AG20443 (cell line): ENCODE data around the gene MAP7.
"Not testable (repeated sequence)": the region's sequence is repeated elsewhere in the genome, so short reads cannot be mapped to it uniquely, and the experiment has no call there.

Experiments
- DNase-seq: peaks from one replicate; pipeline ENCODE4 v3.0.0; 2012; ENCODE audit warnings: low spot score, mixed read lengths

MAP7 gene

DNA sequence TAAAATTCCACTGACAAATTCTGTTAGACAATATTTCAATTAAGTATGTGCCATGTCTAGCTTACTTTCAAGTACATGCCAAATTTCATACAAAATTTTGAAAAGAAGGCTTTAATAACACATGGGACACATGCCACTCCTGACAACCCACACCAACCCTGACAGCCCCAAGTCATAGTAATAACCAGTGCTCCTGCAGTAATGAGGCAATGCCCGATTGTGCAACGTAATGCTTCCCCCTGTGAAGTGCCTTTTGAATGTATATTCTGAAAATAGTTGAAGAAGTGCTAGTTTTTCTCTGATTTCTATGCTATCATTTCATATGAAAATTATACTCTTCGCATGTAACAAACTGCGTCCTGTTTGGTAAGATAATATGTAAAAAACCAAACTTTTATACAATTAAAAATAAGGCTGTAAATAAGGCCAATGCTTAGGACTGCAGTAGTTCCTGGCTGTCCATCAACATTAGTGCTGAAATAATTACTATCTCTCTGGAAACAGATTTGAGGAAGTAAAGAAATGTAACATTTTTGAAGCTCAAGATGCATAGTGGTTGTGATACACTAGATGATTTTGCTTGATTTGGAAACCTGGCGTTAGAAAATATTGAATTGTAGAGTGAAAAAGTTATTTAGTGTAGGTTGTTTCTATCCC, 134.7 kb downstream of the MAP7 start:
- DNase-seq, result no peak

DNA sequence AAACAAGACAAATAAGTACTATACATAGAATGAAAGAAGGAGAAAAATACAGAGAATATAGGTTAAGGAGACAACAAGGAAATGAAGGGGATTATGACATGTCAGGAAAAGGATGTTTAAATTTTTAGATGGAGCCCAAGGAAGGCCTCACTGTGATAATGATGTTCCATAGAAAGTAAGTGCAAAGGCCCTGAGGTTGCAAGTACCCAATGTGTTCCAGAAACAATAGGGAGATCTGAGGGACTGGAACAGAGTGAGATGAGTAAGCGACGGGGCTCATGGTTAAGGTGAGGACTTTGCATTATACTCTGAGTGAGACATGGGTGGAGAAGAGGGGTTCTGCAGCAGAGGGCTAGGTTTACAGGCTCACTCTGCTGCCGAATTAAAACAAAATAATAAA, 137.8 kb downstream of the MAP7 start:
- no peak for DNase-seq

DNA sequence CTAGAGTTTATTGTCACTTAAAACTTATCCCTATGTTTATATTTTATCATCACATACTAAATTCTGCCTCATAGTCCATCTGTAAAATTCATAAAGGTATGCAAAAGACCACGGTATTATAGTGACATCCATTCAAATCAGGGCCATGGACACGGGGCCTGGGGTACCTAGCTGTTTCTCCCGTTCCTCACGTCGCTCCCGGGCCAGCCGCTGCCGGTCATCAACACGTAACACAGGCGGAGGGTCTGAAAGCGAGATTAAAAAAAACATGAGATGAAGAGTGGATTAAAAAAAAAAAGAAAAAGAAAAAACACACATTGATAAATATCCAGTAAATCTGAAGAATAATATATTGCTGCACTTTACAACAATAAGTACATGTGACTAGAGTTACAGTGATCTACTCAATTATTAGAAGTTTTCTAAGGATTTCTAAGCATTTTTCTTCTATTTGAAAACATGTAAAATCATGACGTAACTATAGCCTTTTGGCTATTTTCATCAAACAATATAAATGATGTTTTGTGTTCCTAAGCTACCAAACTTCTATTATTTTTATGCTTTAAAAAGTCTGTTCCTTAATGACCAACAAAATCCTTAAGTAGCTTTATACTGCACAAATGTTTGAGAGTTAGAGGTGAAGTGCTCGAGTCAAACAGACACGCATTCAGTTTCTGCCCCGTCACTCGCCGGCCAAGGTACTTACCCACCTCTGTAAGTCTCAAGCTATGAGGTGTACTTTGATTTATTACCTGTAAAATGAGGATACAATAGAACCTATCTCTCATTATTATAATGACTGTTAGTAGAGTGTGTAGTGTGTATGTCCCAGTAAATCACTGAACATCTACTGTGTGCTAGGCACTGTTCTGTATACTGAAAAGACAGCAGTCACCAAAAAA, 138.5 kb downstream of the MAP7 start:
- DNase-seq, result no peak

DNA sequence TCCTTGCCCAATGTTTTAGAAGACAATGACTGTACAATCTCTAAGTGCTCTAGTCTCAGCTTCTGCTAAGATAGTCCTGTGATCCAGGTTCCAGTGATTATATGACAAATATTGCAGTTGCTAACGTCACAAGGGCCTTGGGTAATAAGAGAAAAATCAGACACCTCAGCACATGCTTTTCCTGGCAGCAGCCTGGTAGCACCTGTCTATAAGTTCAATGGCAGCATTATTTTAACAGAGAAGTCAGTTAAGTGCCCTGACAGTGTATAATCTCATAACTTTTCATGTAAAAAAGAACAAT, 139.2 kb downstream of the MAP7 start:
- no peak for DNase-seq

DNA sequence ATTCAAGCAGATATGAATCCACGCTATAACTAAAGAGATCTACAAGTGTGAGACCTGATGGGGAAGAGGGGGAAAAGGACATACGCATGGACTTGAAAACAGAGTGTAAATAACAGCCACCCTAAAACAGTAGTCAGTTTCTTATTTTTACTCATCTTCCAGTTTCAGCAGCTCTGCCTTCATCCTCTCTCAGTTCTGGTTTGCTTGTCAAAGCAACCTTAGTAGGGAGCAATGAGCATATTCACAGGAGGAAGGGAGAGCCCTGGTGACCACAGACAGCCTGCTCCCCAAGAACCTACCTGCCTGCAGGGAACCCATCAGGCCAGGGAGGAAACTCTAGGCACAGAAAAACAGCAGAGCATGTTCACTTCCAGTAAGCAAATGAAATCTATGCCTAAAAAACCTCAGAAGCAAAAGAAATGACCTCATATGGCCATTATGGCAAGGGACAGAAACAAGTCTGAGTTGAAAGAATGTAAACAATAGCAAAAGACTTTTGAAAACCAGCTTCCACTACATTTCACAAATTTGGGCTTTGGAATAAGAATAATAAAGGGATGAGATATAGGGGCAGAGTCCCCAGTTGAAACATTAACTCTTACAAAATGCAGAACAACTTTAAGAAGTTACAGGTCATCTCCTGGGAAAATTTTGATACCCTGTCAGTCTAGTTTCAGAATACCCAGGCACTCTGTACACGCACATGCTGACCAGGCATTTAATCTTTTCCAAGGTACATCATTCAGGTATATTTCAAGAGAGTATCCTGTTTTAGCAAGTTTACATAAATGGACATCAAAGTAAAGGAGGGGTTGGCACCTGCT, 139.8 kb downstream of the MAP7 start:
- peak; percentile 31 for DNase-seq

DNA sequence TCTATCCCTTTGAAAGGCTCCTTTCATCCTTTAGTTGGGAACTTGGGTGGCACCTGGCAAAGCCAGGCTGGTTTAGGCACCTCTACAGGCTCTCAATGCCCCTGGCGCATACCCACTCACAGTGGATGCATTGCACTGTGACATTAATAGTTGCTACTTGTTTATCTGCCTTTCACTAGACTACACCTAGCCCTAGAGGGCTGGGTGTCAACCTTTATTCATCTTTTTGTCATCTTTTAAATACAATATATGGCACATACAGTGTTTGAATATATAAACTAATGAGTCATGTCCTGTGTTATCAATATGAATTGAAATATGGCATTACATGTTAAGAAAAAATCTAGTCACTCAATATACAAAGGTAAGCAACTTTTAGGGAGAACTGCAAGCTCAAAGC, 140.6 kb downstream of the MAP7 start:
- DNase-seq, result no peak

DNA sequence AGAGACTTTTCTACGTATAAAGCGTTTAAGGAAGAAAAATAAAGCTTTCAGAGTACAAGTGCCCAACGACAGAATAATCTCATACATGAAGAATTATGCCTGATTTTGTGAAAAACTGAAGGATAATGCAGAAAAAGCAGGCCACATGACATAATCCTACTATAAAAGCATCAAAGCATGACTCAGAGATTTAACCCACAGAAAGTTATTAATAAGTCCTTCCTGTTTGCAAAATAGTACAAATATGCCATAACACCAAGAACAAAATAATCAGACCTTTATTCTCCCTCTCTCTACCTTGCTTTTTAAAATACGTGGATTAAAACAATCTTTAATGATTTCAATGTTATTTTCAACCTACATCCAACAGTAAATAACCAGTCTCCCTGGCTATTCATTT, 142.0 kb downstream of the MAP7 start:
- peak; percentile 20 for DNase-seq

DNA sequence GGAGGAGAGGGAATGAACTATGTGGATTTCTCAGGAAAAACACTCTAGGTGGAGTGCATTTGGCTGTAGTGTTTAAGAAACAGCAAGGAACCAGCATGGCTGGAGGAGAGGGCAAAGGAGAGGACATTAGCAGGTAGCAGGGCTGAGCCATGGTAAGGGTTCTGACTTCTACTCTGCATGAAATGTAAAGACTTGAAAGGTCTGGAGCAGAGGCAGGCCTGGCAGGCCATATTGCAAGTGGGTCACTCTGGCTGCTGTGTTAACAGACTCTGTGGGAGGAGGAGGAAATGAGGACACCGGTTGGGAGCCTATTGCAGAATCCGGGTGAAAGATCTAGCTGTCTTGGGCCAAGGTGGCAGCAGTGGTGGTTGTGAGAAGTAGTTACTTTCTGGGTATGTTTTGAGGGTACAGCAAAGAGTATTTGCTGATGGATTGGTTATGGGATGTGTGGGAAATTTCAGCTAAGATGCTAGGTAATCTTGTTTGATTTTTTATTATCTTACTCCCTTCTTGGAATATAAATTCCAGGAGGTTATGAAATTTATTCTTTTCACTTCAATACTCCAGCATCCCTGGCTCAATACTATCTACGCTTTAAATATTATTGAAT, 144.7 kb downstream of the MAP7 start:
- no peak for DNase-seq

DNA sequence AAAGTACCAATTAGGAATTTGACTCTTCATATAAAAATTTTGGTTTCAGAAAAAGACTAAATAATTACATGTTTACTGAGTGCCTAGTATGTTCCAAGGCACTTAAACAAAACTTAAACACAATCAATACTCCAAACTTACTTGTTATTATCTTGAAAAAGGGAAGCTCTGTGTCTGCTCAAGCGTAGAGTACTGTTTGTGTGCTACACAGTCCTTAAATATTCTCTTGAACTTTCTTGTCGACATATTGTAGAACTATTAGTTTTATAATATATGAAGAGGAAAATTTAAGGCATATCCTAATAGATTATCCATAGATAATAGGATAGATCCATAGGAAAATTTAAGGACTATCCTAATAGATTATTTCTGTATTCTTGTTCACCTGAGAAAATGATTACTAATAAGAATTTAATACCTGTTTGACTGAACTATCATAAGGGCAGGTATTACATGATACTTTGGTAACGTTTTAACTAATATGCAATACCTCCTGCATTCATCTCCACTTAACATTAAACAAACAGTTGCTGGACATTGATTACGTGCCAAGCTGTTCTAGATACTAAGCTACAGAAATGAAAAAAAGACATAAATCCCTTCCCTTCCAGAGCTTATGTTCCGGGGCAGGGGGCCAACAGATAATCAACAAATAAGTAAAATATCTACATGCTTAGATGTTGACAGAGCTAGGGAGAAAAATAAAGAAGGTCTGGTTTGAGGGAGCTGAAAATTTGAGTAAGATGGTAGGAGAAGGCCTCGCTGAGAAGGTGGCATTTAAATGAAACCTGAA, 145.4 kb downstream of the MAP7 start:
- no peak for DNase-seq

DNA sequence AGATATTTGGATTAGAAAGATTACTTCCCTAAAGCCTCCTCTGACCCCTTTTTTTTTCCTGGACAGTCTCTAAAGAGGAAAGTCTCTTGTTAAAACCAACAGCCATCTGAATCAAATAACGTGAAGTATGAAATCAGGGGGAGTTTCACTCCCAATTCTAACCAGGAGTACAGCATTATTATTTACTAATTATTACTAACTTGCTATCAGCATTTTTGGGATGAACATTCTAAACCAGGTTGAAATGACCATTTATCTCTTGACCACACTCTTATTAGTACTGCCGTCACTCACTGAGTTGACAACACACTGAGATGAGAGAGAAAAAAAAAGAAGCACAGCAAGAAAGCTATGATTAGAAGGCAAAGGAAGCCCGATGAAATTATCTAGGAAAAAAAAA, 146.2 kb downstream of the MAP7 start:
- no peak for DNase-seq

DNA sequence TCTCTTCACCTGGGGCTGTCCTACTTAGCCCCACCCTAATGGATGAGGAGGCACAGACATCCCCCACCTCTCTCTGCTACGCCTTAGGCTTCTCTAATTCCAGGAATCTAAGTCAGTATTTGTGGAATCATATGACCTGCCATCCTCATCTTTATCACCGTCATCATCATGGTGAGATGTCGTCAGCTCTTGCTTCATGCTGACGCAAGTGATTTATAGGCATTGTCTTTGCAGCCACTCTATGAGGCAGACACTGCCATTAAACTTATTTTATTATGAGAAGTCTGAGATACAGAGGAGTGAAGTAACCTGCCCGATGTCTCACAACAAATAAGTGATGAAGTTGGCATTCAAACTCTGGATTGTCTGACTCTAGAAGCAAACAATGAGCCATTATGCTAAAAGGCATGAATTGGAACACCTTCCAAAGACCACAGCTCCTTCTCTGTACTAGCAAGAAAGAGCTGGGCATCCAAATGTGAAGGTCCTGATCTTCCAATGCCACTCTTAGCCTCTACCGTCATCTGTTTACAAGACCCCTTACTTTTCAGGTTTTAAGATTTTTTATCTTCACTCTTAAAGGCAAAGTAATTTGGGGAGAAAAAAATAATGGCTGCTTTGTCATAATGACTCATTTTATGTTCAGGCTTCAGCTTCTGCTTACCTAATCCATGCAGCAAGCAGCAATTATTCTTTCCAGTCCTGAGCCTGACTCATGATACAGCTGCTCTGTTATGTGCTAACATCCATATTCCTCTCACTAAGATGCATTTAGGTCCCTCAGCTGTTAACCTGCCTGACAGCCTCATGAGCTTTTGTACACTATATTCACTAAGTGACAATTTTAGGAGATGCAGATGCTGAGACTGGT, 146.9 kb downstream of the MAP7 start:
- DNase-seq, result peak; percentile 86

DNA sequence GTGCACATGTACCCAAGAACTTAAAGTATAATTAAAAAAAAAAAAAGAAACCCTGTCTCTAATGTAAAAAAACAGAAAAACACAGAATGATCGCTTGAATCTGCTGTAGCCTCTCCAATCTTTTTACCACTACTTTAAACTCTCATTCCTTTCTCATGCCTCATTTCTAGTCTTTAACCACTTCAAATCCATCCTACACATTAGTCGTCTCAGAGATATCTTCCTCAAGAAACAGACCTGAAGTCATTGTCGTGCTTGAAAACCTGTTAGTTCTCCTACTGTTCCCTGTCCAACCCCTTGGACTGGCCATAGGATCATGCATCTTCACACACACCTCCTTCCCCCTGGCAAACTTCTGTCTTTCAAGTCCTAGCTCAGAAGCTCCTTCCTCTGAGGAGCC, 148.5 kb downstream of the MAP7 start:
- peak; percentile 42 for DNase-seq

DNA sequence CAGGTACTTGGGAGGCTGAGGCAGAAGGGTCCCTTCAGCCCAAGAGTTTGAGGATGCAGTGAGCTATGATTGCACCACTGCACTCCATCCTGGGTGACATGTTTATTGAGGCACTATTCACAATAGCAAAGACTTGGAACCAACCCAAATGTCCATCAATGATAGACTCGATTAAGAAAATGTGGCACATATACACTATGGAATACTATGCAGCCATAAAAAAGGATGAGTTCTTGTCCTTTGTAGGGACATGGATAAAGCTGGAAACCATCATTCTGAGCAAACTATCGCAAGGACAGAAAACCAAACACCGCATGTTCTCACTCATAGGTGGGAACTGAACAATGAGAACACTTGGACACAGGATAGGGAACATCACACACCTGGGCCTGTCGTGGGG, 149.0 kb downstream of the MAP7 start:
- DNase-seq, result not testable (repeated sequence)

DNA sequence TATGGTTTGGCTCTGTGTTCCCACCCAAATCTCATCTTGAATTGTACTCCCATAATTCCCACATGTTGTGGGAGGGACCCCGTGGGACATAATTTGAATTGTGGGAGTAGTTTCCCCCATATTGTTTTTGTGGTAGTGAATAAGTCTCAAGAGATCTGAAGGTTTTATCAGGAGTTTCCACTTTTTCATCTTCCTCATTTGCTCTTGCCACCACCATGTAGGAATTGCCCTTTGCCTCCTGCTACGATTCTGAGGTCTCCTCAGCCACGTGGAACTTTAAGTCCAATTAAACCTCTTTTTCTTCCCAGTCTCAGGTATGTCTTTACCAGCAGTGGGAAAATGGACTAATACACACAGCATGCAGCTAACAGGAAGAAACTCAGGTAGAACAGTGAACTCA, 151.8 kb downstream of the MAP7 start:
- no peak for DNase-seq

DNA sequence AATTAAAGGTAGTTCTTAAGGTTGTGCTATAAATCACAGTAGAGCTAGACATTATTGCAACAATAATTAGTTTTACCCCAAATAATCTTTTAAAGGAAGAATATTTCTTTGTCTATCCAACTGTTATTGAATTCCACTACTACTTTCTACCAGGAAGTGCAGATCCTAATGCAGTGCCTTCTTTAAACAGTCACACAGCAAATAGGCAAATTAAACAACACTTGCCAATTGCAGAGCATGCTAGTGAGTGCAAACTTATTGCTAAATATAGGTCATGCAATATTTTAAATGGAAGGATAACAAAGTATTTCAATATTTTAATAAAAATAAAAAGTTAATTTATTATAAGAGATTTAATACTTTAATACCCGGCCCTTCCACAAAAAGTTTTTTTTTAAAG, 153.3 kb downstream of the MAP7 start:
- DNase-seq, result no peak

DNA sequence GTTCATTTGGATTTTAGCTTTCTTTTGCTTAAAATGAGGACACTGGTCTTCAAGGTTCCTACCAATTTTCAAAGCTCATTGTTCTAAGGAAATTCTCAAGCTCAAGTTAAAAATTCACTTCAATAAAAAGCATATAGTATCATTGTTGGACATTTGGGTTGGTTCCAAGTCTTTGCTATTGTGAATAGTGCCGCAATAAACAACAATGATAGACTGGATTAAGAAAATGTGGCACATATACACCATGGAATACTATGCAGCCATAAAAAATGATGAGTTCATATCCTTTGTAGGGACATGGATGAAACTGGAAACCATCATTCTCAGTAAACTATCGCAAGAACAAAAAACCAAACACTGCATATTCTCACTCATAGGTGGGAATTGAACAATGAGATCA, 159.3 kb downstream of the MAP7 start:
- DNase-seq, result not testable (repeated sequence)

DNA sequence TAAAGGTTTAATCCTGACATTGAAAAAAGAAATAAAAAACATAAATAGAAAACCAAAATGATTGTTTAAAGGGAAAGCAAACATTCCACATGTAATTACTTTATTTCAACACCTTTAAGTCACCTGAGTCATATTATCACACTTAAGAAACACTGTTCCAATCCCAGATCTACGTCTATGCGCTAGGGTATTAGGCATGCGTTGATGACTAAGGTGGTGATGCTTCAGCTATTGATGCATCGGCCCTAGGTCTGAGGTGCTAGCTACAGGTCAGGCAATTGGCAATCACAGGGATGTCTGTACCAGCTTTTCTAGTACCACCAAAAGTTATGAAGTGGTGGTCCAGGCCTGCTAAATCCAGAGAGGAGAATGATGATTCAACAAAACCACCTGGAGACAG, 162.9 kb downstream of the MAP7 start:
- no peak for DNase-seq

DNA sequence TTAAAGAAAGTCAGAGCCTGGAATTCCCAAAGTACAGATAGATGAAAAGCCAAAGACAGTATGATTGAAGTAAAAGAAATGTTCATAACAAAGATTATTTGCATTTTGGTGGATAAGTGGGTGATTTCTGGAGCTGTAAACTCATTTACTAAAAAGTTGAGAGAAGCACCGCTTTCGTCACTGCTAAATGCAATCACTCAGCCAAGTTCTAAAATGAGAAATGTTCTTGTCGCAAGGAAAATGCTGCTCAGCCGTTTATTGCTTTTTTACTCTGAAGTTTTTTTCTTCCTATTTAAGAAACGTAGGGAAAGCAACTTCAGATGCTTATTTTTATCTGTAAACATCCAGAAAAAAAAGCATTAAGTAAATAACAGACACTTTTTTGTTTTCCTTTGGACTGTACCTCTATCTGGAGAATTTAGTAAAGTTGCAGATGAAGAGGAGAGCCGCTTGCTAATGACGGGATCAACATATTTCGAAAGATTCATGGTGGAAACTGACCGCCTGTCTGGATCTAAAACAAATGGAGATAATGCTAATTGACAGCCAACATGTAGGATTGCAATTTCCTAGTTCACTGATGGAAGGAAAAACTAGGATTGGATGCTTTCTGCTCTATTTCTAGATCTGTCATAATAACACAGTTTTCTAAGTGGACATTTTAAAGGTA, 166.8 kb downstream of the MAP7 start:
- no peak for DNase-seq

DNA sequence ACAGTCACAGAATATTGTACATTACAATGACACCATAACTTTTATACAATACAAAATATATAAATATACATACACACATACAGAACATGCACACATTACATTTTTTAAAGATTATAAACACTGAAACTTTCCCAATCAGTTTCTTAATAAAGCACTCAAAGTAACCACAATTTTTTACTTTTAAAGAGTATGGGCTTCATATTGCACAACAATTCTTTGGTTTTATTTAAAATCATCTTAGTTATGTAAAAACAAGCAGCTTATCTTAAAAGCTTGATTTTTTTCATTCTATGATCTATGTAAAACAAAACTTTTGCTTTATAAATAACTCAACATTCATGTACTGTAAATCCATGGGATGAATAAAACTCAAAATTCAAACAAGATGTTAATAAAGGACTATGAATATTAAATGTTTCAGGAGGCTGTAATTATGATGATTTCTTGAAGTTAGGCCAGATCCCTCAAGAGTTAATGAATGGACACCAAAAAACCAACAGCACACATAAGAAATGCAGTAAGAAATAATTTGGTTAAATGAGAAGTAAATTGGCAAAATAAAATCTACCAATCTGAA, 167.5 kb downstream of the MAP7 start:
- no peak for DNase-seq

DNA sequence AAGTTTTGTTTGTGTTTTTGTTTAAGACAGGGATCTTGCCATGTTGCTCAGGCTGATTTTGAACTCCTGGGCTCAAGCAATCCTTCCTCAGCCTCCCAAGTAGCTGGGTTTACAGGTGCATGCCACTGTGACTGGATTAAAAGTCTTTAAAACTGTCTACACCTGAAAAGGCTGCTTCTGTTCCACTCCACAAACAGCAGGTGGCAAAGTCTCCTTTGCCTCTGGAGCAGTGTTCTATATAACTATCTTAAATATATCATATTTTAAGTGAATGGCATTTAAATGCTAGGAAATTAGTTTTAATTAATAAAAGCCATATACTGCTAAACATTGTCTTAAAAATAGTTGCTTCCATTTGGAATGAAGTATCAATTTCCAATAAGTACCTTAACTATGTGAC, 171.3 kb downstream of the MAP7 start:
- no peak for DNase-seq
